Cardiac fibroblast (primary cell): ENCODE results near the gene LRRC74B.
A peak's percentile ranks its signal among the peaks of the same experiment; 100 is the strongest.
"Not testable (repeated sequence)": the region's sequence is repeated elsewhere in the genome, so short reads cannot be mapped to it uniquely, and the experiment has no call there.

Experiments used
- DNase-seq, 2 donors: peaks; one replicate each; pipeline versions ENCODE4 v3.0.0 to v3.0.0-alpha.2; 2010; ENCODE audit warnings: low read depth in 2 of 2
- H3K4me3 ChIP-seq, 2 donors: replicated peaks in 1 of 2; 1 replicate in 1 of 2; 2 replicates in 1 of 2; pipeline ENCODE4 v1.5.1; 2011; ENCODE audit warnings: low read depth in 2 of 2, low read length in 2 of 2, mild to moderate bottlenecking in 2 of 2, moderate library complexity in 1 of 2
- CTCF ChIP-seq: IDR thresholded peaks from one replicate; pipeline ENCODE4 v1.5.1; 2011; ENCODE audit warnings: low read depth, mild to moderate bottlenecking, low read length, inconsistent platforms

Gene LRRC74B

GRCh38 chr22:21070690-21071615 lies 25.2 kb downstream of the LRRC74B start:
- H3K4me3 ChIP-seq, result no peak overlapping the region
- no peak for DNase-seq
- no peak for TF ChIP-seq CTCF

GRCh38 chr22:21071796-21072195 lies 26.1 kb downstream of the LRRC74B start:
- DNase-seq, H3K4me3 ChIP-seq: not testable (repeated sequence)

GRCh38 chr22:21073023-21073422 lies 27.3 kb downstream of the LRRC74B start:
- no peak for TF ChIP-seq CTCF
- DNase-seq, result no peak
- no peak overlapping the region for H3K4me3 ChIP-seq

- no peak for DNase-seq
- no peak for TF ChIP-seq CTCF
- H3K4me3 ChIP-seq, result no peak overlapping the region
Observed at GRCh38 chr22:21073482-21073881, 27.7 kb downstream of the LRRC74B start.

GRCh38 chr22:21074102-21074715 lies 28.5 kb downstream of the LRRC74B start:
- no peak overlapping the region for H3K4me3 ChIP-seq
- peak; percentile 44 to 82 for DNase-seq
- TF ChIP-seq CTCF, result no peak

GRCh38 chr22:21075516-21076138 lies 29.9 kb downstream of the LRRC74B start:
- no peak for TF ChIP-seq CTCF
- DNase-seq, result no peak
- no peak overlapping the region for H3K4me3 ChIP-seq

GRCh38 chr22:21076912-21077625 lies 31.3 kb downstream of the LRRC74B start:
- no peak overlapping the region for H3K4me3 ChIP-seq
- DNase-seq, result no peak
- TF ChIP-seq CTCF, result no peak
